IMR-90 (cell line): Measurements from ENCODE around the gene PGK1.

Source experiments
- FOS ChIP-seq: fragments of 150-350 bp; IDR thresholded peaks from 2 replicates; pipeline ENCODE4 v1.6.1; 2016; ENCODE audit warnings: low read depth, low read length
- MAZ ChIP-seq: IDR thresholded peaks from 2 replicates; pipeline ENCODE4 v1.6.1; 2012; ENCODE audit warnings: low read depth, mild to moderate bottlenecking, low read length, improper control_type of control experiment, moderate library complexity, borderline replicate concordance
- MXI1 ChIP-seq: IDR thresholded peaks from 2 replicates; pipeline ENCODE4 v1.6.1; 2012; ENCODE audit warnings: low read depth, mild to moderate bottlenecking, low read length, moderate library complexity, borderline replicate concordance
- POLR2A ChIP-seq: IDR thresholded peaks from 2 replicates; pipeline ENCODE4 v1.6.1; 2012; ENCODE audit warnings: mild to moderate bottlenecking, low read depth, low read length
- RAD21 ChIP-seq: IDR thresholded peaks from 2 replicates; pipeline ENCODE4 v1.6.1; 2012; ENCODE audit warnings: low read length, improper control_type of control experiment
- RCOR1 ChIP-seq: IDR thresholded peaks from 2 replicates; pipeline ENCODE4 v1.6.1; 2012; ENCODE audit warnings: mild to moderate bottlenecking, low read length, improper control_type of control experiment; ENCODE audit not compliant: insufficient replicate concordance
- TF ChIP-seq, protein P1 (sequence below): conservative IDR thresholded peaks from 2 replicates; pipeline ENCODE4 v1.5.1; 2012; ENCODE audit warnings: mild to moderate bottlenecking, low read depth, low read length, improper control_type of control experiment
- TF ChIP-seq, protein P2 (sequence below): fragments of 150-350 bp; IDR thresholded peaks from 2 replicates; pipeline ENCODE4 v1.6.1; 2016; ENCODE audit warnings: low read depth, mild to moderate bottlenecking, low read length, moderate library complexity, borderline replicate concordance

DNA sequence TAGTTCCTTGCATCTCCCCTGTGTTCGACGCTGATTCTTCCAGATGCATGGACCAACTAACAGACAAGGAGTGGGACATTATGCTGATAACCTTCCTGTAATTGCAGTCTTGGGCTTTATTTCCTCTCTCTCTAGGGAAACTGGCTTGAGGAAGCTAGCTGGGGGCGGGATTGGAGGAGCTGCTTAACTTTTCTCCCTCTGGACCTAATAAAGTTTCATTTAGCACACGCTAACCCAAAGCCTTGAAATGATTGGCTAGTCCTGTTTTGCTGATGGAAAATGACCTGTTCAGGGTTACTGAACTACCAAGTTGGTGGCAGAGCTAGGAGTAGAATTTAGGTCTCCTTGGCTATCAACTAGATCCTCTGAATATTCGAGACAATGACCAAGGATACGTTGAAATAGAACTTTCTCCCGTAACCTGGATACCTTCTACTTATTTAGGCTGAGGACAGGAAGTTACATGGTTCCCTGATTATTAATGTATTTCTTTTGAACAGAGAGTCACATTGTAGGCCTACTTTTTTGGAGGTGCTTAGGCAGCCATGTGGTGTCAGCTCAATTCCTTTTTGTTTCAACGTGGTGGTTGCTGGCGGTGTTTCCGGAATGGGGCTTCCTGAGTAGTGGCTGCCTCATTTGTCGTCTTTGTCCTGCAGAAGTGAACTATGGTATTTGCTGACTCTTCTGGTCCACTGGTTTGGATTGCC lies 2.0 kb downstream of the PGK1 start:
- TF ChIP-seq RAD21 (no peak), RCOR1 (no peak), POLR2A (no peak), FOS (no peak), MXI1 (no peak), MAZ (no peak)
- TF ChIP-seq, protein P1, sequence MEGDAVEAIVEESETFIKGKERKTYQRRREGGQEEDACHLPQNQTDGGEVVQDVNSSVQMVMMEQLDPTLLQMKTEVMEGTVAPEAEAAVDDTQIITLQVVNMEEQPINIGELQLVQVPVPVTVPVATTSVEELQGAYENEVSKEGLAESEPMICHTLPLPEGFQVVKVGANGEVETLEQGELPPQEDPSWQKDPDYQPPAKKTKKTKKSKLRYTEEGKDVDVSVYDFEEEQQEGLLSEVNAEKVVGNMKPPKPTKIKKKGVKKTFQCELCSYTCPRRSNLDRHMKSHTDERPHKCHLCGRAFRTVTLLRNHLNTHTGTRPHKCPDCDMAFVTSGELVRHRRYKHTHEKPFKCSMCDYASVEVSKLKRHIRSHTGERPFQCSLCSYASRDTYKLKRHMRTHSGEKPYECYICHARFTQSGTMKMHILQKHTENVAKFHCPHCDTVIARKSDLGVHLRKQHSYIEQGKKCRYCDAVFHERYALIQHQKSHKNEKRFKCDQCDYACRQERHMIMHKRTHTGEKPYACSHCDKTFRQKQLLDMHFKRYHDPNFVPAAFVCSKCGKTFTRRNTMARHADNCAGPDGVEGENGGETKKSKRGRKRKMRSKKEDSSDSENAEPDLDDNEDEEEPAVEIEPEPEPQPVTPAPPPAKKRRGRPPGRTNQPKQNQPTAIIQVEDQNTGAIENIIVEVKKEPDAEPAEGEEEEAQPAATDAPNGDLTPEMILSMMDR = no peak
- TF ChIP-seq, protein P2, sequence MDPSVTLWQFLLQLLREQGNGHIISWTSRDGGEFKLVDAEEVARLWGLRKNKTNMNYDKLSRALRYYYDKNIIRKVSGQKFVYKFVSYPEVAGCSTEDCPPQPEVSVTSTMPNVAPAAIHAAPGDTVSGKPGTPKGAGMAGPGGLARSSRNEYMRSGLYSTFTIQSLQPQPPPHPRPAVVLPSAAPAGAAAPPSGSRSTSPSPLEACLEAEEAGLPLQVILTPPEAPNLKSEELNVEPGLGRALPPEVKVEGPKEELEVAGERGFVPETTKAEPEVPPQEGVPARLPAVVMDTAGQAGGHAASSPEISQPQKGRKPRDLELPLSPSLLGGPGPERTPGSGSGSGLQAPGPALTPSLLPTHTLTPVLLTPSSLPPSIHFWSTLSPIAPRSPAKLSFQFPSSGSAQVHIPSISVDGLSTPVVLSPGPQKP = no peak
